Measurements from ENCODE around the gene FEZ2.

Gene FEZ2

DNA sequence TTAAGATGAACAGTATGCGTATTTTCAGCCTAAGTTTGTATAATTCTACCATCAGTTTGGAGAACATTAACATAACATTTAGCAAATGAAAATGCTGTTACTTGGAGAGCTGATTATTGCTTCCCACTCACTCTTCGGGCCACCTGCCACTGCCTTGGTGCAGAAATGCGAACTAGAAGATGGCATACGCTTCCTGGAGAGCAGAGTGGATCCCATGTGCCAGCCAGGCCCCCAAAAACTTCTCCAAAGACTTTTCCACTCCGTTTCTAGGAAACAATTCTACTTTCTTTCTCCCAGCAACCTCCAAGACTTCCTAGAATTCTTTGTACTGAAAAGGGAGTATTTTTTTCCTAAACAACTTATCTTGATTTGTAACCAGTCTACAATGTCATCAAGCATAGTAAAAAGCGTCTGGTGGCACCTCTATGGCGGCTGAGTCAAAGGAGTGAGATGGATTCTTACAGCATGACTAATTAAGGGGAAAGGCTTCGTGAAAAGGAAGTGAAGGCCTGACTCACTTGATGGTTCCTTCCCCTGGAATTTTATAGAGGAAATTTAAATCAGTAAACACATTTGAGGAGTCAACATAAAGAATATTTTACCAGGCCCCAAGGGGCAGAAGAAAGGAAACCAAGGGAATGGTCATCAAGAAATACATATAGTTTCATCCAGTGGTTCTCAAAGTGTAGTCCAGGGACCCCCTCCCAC is 36.6 kb downstream of the FEZ2 start:
- DNase-seq (ENCODE audit: low spot score): no peak
- TF ChIP-seq, protein P1, sequence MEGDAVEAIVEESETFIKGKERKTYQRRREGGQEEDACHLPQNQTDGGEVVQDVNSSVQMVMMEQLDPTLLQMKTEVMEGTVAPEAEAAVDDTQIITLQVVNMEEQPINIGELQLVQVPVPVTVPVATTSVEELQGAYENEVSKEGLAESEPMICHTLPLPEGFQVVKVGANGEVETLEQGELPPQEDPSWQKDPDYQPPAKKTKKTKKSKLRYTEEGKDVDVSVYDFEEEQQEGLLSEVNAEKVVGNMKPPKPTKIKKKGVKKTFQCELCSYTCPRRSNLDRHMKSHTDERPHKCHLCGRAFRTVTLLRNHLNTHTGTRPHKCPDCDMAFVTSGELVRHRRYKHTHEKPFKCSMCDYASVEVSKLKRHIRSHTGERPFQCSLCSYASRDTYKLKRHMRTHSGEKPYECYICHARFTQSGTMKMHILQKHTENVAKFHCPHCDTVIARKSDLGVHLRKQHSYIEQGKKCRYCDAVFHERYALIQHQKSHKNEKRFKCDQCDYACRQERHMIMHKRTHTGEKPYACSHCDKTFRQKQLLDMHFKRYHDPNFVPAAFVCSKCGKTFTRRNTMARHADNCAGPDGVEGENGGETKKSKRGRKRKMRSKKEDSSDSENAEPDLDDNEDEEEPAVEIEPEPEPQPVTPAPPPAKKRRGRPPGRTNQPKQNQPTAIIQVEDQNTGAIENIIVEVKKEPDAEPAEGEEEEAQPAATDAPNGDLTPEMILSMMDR (IDR thresholded peaks at IDR 0.05; ENCODE audit: borderline replicate concordance, control extremely low read depth, extremely low read depth, insufficient read depth, missing control alignments): no peak
- in situ Hi-C loops (cut with MboI; ENCODE audit: low sequenced_read_pairs, unreplicated experiment): no loop called here

DNA sequence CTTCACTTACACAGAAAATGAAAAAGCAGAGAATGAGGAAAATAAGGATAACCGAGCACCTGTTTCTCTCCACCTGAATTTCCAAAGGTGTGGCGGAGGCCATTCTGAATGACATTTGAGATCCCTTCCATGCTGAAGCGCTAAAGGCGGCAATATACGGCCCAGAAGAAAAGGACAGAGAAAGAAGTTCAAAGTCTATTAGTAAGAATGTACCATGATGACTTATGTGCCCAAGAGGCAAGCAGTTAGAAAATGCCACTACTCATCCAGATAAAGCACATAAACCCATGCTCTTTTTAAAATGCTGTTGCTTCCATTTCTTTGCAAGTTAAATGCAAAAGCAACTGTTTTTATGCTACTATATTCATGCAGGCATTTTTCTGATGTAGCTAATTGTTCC is 37.2 kb downstream of the FEZ2 start:
- no peak for DNase-seq (ENCODE audit: low spot score)
- TF ChIP-seq, protein P1 (IDR thresholded peaks at IDR 0.05; ENCODE audit: borderline replicate concordance, control extremely low read depth, extremely low read depth, insufficient read depth, missing control alignments): no peak
- in situ Hi-C loops (cut with MboI; ENCODE audit: low sequenced_read_pairs, unreplicated experiment): no loop called here

DNA sequence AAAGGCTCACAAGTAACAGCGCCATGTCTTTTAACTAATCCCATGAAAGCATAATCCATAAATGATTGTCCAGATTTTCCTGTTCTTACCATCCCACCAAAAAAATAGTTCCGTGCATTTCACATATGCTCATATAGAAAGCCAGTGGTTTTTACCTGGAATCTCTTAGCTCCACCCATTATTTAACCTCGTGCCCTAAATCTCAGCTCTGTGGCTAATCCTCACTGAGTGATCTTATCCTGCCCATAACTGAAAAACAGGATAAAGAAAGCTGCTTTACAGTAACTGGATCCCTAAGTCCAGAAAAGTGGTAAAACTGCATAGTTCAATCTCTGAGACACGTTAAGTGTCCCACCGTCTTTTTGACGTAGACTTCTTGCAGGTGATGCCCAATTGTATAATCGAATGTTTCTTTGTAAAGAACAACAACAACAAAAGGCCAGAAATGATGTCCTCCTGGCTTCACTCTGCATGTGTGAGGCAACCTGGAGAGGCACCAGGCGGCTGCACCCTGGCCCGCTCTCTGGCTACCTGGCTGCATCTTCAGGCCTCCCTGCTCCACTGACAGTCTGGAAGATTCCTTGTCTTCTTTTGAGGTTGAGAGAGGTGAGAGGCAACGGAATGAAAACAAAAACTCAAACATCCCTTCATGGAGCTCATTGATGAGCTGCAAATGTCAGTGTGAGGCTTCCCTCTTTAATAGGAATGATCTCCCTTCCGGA is 38.6 kb downstream of the FEZ2 start:
- TF ChIP-seq, protein P1 (IDR thresholded peaks at IDR 0.05; ENCODE audit: borderline replicate concordance, control extremely low read depth, extremely low read depth, insufficient read depth, missing control alignments): no peak
- in situ Hi-C loops (cut with MboI; ENCODE audit: low sequenced_read_pairs, unreplicated experiment): no loop called here
- DNase-seq (ENCODE audit: low spot score): no peak

DNA sequence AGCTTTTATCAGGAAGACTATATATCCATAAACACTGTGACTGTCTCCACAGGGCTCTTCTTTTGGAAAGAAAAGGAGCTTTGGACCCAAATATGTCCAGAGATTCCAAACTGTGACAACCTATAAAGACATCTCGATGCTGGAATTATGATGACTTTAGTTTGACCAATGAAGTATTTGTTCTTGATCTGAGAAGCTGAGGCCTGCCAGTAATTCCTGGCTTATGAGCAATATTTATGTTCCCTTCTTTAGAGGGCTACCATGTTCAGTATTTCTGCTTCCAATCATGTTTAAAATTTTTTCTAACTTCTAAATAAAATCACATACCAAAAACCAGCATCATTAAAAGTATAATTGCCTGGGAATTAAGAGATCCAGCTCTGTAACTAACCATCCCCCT is 41.1 kb downstream of the FEZ2 start:
- no peak for DNase-seq (ENCODE audit: low spot score)
- in situ Hi-C loops (cut with MboI; ENCODE audit: low sequenced_read_pairs, unreplicated experiment): no loop called here
- TF ChIP-seq, protein P1 (IDR thresholded peaks at IDR 0.05; ENCODE audit: borderline replicate concordance, control extremely low read depth, extremely low read depth, insufficient read depth, missing control alignments): no peak

DNA sequence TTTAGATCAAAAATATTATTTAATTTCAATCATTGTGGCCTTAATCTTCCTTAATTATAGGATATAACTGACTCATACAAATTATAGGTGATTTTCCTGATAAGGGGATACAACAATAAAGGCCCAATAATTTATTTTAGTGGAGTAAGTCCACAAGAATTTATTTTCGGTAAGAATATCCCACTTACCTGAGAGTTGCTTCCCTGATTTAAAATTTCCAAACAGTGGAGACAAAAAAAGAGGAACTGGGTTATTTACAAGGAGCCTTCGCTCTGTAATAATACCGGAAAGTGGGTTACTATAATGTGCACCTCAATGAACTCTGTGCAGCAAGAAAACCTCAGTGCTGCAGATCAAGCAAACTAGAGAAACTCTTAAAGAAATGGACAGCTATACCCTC is 42.2 kb downstream of the FEZ2 start:
- DNase-seq (ENCODE audit: low spot score): no peak
- in situ Hi-C loops (cut with MboI; ENCODE audit: low sequenced_read_pairs, unreplicated experiment): no loop called here
- TF ChIP-seq, protein P1 (IDR thresholded peaks at IDR 0.05; ENCODE audit: borderline replicate concordance, control extremely low read depth, extremely low read depth, insufficient read depth, missing control alignments): no peak

DNA sequence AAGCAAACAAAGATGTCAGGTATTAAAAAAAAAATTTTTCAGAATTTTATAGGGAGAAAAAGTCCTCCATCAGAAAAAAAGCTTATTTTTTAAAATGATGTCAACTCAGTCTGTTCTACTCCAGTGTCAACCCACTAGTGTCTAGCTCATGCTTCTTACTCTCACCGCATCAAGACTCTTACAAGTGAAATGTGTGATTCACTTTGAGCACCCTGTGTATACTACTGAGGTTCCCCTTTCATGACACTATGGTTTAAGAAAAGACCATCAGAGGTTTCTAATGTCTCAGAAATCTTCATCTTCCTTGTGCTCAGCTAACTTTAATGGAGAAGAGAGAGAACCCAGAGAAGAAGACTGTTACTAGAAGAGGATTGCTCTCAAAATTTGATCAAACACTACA is 43.4 kb downstream of the FEZ2 start:
- in situ Hi-C loops (cut with MboI; ENCODE audit: low sequenced_read_pairs, unreplicated experiment): no loop called here
- TF ChIP-seq, protein P1 (IDR thresholded peaks at IDR 0.05; ENCODE audit: borderline replicate concordance, control extremely low read depth, extremely low read depth, insufficient read depth, missing control alignments): no peak
- no peak for DNase-seq (ENCODE audit: low spot score)

Measured in GM13976 (cell line).